GM19025 (cell line): ENCODE results near the gene SGSH.
"Not testable (repeated sequence)": the region's sequence is repeated elsewhere in the genome, so short reads cannot be mapped to it uniquely, and the experiment has no call there.

Experiments
- ATAC-seq: cut with Tn5 transposase; IDR thresholded peaks from one replicate; pipeline ENCODE4 v1.9.1; 2021; ENCODE audit warnings: mild to moderate bottlenecking, low read depth, moderate library complexity; ENCODE audit not compliant: unreplicated experiment

SGSH gene

GRCh38 chr17:80213643-80213975, 6.5 kb downstream of the SGSH start:
- no peak for ATAC-seq

GRCh38 chr17:80212962-80213642, 7.0 kb downstream of the SGSH start:
- ATAC-seq = no peak

GRCh38 chr17:80212511-80212910, 7.6 kb downstream of the SGSH start:
- ATAC-seq = no peak

- no peak for ATAC-seq
Observed at GRCh38 chr17:80212109-80212508, 8.0 kb downstream of the SGSH start.

GRCh38 chr17:80210348-80211108, 9.6 kb downstream of the SGSH start:
- no peak for ATAC-seq

- no peak for ATAC-seq
Observed at GRCh38 chr17:80209765-80210164, 10.4 kb downstream of the SGSH start.

GRCh38 chr17:80208050-80208449, 12.1 kb downstream of the SGSH start:
- no peak for ATAC-seq

- no peak for ATAC-seq
Observed at GRCh38 chr17:80205811-80206210, 14.3 kb downstream of the SGSH start.

- ATAC-seq = no peak
Observed at GRCh38 chr17:80204626-80205468, 15.3 kb downstream of the SGSH start.

- ATAC-seq = no peak
Observed at GRCh38 chr17:80203471-80203963, 16.6 kb downstream of the SGSH start.

- no peak for ATAC-seq
Observed at GRCh38 chr17:80202197-80202596, 17.9 kb downstream of the SGSH start.

GRCh38 chr17:80201446-80201845, 18.7 kb downstream of the SGSH start:
- ATAC-seq = no peak

GRCh38 chr17:80199295-80199694, 20.8 kb downstream of the SGSH start:
- ATAC-seq = not testable (repeated sequence)

- no peak for ATAC-seq
Observed at GRCh38 chr17:80198144-80198661, 21.9 kb downstream of the SGSH start.

GRCh38 chr17:80196652-80197051, 23.5 kb downstream of the SGSH start:
- ATAC-seq = no peak

GRCh38 chr17:80195671-80196529, 24.2 kb downstream of the SGSH start:
- ATAC-seq = no peak

GRCh38 chr17:80195141-80195540, 25.0 kb downstream of the SGSH start:
- no peak for ATAC-seq

- no peak for ATAC-seq
Observed at GRCh38 chr17:80191865-80192661, 28.1 kb downstream of the SGSH start.

GRCh38 chr17:80191192-80191591, 28.9 kb downstream of the SGSH start:
- no peak for ATAC-seq
